Liver (tissue), 9 donors: Measurements from ENCODE around the gene FAM3A. TPM values are rescaled to one million over a fixed set of nuclear protein-coding genes. Genes with fewer than 3 reads are reported as not detected.

Source experiments
- DNase-seq: peaks from one replicate; pipeline ENCODE4 v3.0.0-alpha.2; 2017; ENCODE audit warnings: low spot score
- H3K27ac ChIP-seq, 2 donors: one replicate each; pipeline ENCODE4 v1.7.0; 2013; ENCODE audit warnings: inconsistent platforms in 2 of 2, low read length in 2 of 2, control low read depth in 1 of 2, low read depth in 1 of 2, mild to moderate bottlenecking in 1 of 2
- H3K27me3 ChIP-seq, 4 donors: one replicate each; pipeline versions ENCODE4 v1.6.1 to v1.7.0; 2013; ENCODE audit warnings: low read length in 3 of 4, inconsistent platforms in 1 of 4, mild to moderate bottlenecking in 1 of 4, moderate library complexity in 1 of 4; ENCODE audit not compliant: control insufficient read depth in 4 of 4, insufficient read depth in 4 of 4
- H3K36me3 ChIP-seq, 4 donors: one replicate each; pipeline versions ENCODE4 v1.6.1 to v1.7.0; 2013; ENCODE audit warnings: low read length in 3 of 4, mild to moderate bottlenecking in 3 of 4, low read depth in 1 of 4, moderate library complexity in 1 of 4; ENCODE audit not compliant: control insufficient read depth in 4 of 4, insufficient read depth in 3 of 4
- H3K4me1 ChIP-seq, 4 donors: one replicate each; pipeline versions ENCODE4 v1.6.1 to v1.7.0; 2013; ENCODE audit warnings: low read length in 3 of 4, mild to moderate bottlenecking in 3 of 4, moderate library complexity in 1 of 4; ENCODE audit not compliant: control insufficient read depth in 4 of 4, insufficient read depth in 4 of 4
- H3K4me3 ChIP-seq, 3 donors: one replicate each; pipeline versions ENCODE4 v1.6.1 to v1.7.0; 2013; ENCODE audit warnings: low read length in 3 of 3, control low read depth in 1 of 3, low read depth in 1 of 3, mild to moderate bottlenecking in 1 of 3
- H3K9ac ChIP-seq, 2 donors: one replicate each; pipeline ENCODE4 v1.7.0; 2013; ENCODE audit warnings: low read length in 2 of 2, mild to moderate bottlenecking in 2 of 2, moderate library complexity in 2 of 2, control low read depth in 1 of 2, low read depth in 1 of 2
- H3K9me3 ChIP-seq, 4 donors: one replicate each; pipeline versions ENCODE4 v1.6.1 to v1.7.0; 2013; ENCODE audit warnings: low read length in 3 of 4; ENCODE audit not compliant: control insufficient read depth in 4 of 4
- EGR1 ChIP-seq, 2 donors: IDR thresholded peaks; 2 replicates each; pipeline ENCODE4 v1.6.1; 2016 to 2018; ENCODE audit warnings: antibody characterized with exemption in 2 of 2, low read depth in 2 of 2
- FOXA1 ChIP-seq: IDR thresholded peaks from 2 replicates; pipeline ENCODE4 v1.6.1; 2016; ENCODE audit warnings: antibody characterized with exemption
- FOXA2 ChIP-seq: IDR thresholded peaks from 2 replicates; pipeline ENCODE4 v1.6.1; 2016; ENCODE audit warnings: antibody characterized with exemption
- GABPA ChIP-seq, 2 donors: IDR thresholded peaks in 1 of 2; conservative IDR thresholded peaks in 1 of 2; 2 replicates each; pipeline ENCODE4 v1.6.1; 2016; ENCODE audit warnings: antibody characterized with exemption in 2 of 2, mild to moderate bottlenecking in 1 of 2, moderate library complexity in 1 of 2
- HNF4A ChIP-seq, 2 donors: conservative IDR thresholded peaks; 2 replicates each; pipeline ENCODE4 v1.6.1; 2016; ENCODE audit warnings: antibody characterized with exemption in 2 of 2, mild to moderate bottlenecking in 2 of 2
- HNF4G ChIP-seq: IDR thresholded peaks from 2 replicates; pipeline ENCODE4 v1.6.1; 2016; ENCODE audit warnings: antibody characterized with exemption
- JUND ChIP-seq, 2 donors: IDR thresholded peaks; 2 replicates each; pipeline ENCODE4 v1.6.1; 2016; ENCODE audit warnings: antibody characterized with exemption in 2 of 2
- NR2F2 ChIP-seq: IDR thresholded peaks from 2 replicates; pipeline ENCODE4 v1.6.1; 2016; ENCODE audit warnings: antibody characterized with exemption
- RAD21 ChIP-seq, 2 donors: IDR thresholded peaks; 2 replicates each; pipeline ENCODE4 v1.6.1; 2016; ENCODE audit warnings: antibody characterized with exemption in 2 of 2, mild to moderate bottlenecking in 2 of 2
- RXRA ChIP-seq, 2 donors: IDR thresholded peaks; 2 replicates each; pipeline ENCODE4 v1.6.1; 2017 to 2018; ENCODE audit warnings: antibody characterized with exemption in 2 of 2, mild to moderate bottlenecking in 1 of 2
- SP1 ChIP-seq: IDR thresholded peaks from 2 replicates; pipeline ENCODE4 v1.6.1; 2018; ENCODE audit warnings: antibody characterized with exemption, mild to moderate bottlenecking
- TAF1 ChIP-seq: conservative IDR thresholded peaks from 2 replicates; pipeline ENCODE4 v1.6.1; 2016; ENCODE audit warnings: antibody characterized with exemption, mild to moderate bottlenecking
- YY1 ChIP-seq: IDR thresholded peaks from 2 replicates; pipeline ENCODE4 v1.6.1; 2016; ENCODE audit warnings: antibody characterized with exemption, mild to moderate bottlenecking
- WGBS: extraction: QIAGEN DNeasy Blood & Tissue Kit; methylation state at CpG from one replicate; pipeline ENCODE4 v1.1.7; 2013; 5-methylcytosine and 5-hydroxymethylcytosine counted together
- polyA plus RNA-seq, 2 donors: library from polyadenylated mRNA; stranded (reverse) in 1 of 2; unstranded in 1 of 2; fragments of 200-250 nt in 1 of 2; fragments of >200 nt in 1 of 2; fragmentation: Nextera tagmentation in 1 of 2; extraction: Ambion mirVana in 1 of 2; gene quantifications; one replicate each; pipeline versions ENCODE4 v1.2.1 to v1.2.3, GENCODE V29; 2013 to 2015
- total RNA-seq, 2 donors: library from RNA; depleted of rRNA; stranded (reverse); fragments of >200 nt; gene quantifications; one replicate each; pipeline ENCODE4 v1.2.3, GENCODE V29; 2014
- TF ChIP-seq, protein P1 (sequence below): fragments of 150-350 bp; IDR thresholded peaks from 2 replicates; pipeline ENCODE4 v1.5.1; 2017; ENCODE audit warnings: improper control_type of control experiment, low read depth, low read length; ENCODE audit not compliant: missing input control
- TF ChIP-seq, protein P2 (sequence below): IDR thresholded peaks from 2 replicates; pipeline ENCODE4 v1.6.1; 2016; ENCODE audit warnings: antibody characterized with exemption, mild to moderate bottlenecking
- TF ChIP-seq, protein P3 (sequence below): IDR thresholded peaks from 2 replicates; pipeline ENCODE4 v1.6.1; 2016; ENCODE audit warnings: antibody characterized with exemption
- TF ChIP-seq, protein P4 (sequence below): IDR thresholded peaks from 2 replicates; pipeline ENCODE4 v1.6.1; 2016; ENCODE audit warnings: antibody characterized with exemption
- TF ChIP-seq, protein P5 (sequence below): IDR thresholded peaks from 2 replicates; pipeline ENCODE4 v1.6.1; 2016; ENCODE audit warnings: antibody characterized with exemption
- donor health status: healthy.
- donor health status: healthy.
- donor health status: healthy.
- donor health status: healthy.
- donor health status: healthy.

Gene FAM3A
- total and polyA plus RNA-seq, 4 donors = 11.6 to 36.3 (median 34.2) TPM

DNA sequence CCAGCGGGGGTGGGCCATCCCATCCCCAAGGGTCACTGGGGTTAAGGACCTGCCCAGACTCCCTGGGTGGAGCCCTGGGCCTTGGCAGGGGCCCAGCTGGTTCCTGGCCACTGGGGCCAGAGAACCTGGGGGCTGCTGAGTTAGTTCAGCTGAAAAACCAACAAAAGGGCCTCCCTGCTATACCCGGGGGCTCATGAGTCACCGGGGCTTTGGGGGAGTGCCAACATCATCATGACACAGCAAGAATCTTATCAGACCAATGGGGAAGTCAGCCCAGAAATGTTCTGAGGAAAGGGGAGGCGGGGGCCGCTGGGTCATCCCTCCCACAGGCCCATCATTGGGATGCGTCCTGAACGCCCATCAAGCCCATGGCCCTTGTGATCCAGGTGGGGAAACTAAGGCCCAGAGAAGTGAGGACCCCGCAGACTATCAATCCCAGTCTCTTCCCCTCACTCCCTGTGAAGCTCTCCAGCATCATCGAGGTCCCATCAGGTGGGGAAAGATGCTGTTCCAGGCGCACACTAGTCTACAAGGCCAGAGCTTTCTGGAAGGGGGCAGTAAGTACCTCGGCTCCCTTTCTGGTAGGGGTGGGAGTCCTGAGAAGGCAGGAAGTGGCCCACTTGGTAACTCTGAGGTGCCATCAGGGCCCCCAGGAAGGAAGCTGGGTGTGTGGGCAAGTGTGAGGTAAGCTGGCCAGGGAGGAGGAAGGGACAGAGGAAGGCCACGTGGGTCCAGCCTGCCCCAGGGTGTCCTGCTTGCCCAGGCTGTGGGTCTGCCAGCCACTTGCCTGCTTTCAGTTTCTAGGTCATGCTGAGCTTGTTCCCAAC is 26.1 kb upstream of the FAM3A start:
- H3K9me3 ChIP-seq = no peaks in the 10 kb centered on the region
- no peaks in the 10 kb centered on the region for H3K36me3 ChIP-seq
- TF ChIP-seq, protein P1, sequence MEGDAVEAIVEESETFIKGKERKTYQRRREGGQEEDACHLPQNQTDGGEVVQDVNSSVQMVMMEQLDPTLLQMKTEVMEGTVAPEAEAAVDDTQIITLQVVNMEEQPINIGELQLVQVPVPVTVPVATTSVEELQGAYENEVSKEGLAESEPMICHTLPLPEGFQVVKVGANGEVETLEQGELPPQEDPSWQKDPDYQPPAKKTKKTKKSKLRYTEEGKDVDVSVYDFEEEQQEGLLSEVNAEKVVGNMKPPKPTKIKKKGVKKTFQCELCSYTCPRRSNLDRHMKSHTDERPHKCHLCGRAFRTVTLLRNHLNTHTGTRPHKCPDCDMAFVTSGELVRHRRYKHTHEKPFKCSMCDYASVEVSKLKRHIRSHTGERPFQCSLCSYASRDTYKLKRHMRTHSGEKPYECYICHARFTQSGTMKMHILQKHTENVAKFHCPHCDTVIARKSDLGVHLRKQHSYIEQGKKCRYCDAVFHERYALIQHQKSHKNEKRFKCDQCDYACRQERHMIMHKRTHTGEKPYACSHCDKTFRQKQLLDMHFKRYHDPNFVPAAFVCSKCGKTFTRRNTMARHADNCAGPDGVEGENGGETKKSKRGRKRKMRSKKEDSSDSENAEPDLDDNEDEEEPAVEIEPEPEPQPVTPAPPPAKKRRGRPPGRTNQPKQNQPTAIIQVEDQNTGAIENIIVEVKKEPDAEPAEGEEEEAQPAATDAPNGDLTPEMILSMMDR = no peak
- TF ChIP-seq, protein P2, sequence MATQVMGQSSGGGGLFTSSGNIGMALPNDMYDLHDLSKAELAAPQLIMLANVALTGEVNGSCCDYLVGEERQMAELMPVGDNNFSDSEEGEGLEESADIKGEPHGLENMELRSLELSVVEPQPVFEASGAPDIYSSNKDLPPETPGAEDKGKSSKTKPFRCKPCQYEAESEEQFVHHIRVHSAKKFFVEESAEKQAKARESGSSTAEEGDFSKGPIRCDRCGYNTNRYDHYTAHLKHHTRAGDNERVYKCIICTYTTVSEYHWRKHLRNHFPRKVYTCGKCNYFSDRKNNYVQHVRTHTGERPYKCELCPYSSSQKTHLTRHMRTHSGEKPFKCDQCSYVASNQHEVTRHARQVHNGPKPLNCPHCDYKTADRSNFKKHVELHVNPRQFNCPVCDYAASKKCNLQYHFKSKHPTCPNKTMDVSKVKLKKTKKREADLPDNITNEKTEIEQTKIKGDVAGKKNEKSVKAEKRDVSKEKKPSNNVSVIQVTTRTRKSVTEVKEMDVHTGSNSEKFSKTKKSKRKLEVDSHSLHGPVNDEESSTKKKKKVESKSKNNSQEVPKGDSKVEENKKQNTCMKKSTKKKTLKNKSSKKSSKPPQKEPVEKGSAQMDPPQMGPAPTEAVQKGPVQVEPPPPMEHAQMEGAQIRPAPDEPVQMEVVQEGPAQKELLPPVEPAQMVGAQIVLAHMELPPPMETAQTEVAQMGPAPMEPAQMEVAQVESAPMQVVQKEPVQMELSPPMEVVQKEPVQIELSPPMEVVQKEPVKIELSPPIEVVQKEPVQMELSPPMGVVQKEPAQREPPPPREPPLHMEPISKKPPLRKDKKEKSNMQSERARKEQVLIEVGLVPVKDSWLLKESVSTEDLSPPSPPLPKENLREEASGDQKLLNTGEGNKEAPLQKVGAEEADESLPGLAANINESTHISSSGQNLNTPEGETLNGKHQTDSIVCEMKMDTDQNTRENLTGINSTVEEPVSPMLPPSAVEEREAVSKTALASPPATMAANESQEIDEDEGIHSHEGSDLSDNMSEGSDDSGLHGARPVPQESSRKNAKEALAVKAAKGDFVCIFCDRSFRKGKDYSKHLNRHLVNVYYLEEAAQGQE = no peak
- TF ChIP-seq, protein P3, sequence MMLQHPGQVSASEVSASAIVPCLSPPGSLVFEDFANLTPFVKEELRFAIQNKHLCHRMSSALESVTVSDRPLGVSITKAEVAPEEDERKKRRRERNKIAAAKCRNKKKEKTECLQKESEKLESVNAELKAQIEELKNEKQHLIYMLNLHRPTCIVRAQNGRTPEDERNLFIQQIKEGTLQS = no peak
- peak; percentile 38 for TF ChIP-seq YY1
- TF ChIP-seq, protein P4, sequence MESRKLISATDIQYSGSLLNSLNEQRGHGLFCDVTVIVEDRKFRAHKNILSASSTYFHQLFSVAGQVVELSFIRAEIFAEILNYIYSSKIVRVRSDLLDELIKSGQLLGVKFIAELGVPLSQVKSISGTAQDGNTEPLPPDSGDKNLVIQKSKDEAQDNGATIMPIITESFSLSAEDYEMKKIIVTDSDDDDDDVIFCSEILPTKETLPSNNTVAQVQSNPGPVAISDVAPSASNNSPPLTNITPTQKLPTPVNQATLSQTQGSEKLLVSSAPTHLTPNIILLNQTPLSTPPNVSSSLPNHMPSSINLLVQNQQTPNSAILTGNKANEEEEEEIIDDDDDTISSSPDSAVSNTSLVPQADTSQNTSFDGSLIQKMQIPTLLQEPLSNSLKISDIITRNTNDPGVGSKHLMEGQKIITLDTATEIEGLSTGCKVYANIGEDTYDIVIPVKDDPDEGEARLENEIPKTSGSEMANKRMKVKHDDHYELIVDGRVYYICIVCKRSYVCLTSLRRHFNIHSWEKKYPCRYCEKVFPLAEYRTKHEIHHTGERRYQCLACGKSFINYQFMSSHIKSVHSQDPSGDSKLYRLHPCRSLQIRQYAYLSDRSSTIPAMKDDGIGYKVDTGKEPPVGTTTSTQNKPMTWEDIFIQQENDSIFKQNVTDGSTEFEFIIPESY = peak; percentile 20
- no peak for TF ChIP-seq TAF1
- TF ChIP-seq, protein P5, sequence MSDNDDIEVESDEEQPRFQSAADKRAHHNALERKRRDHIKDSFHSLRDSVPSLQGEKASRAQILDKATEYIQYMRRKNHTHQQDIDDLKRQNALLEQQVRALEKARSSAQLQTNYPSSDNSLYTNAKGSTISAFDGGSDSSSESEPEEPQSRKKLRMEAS = peak; percentile 42
- no peak for TF ChIP-seq FOXA2
- no peak for TF ChIP-seq GABPA (IDR thresholded peaks at IDR 0.05 in 1 of 2, conservative IDR thresholded peaks at IDR 0.05 in 1 of 2)
- no peak for TF ChIP-seq NR2F2
- no peak for TF ChIP-seq RAD21 (IDR thresholded peaks at IDR 0.05)
- TF ChIP-seq RXRA (IDR thresholded peaks at IDR 0.05) = peak in 1 of 2 donors; percentile 76
- no peak for TF ChIP-seq SP1
- peak; percentile 11 to 90 for TF ChIP-seq JUND (IDR thresholded peaks at IDR 0.05)
- TF ChIP-seq HNF4A (conservative IDR thresholded peaks at IDR 0.05) = peak in 1 of 2 donors; percentile 37
- TF ChIP-seq FOXA1 = no peak
- peak in 1 of 2 donors; percentile 37 for TF ChIP-seq EGR1 (IDR thresholded peaks at IDR 0.05; ENCODE audit: low read depth in 2 of 2)
- no peak for TF ChIP-seq HNF4G
- H3K27me3 ChIP-seq = no peaks in the 10 kb centered on the region
- 27% methylated on average over 12 of the region's 12 CpGs for WGBS
- peak overlapping the region; percentile 37 to 83 for H3K9ac ChIP-seq
- DNase-seq = peak; percentile 86
- H3K4me1 ChIP-seq = peaks cover 0 to 33% (median 21%) of the 10 kb centered on the region in 4 donors
- H3K4me3 ChIP-seq = peak overlapping the region; percentile 54 to 74 (median 63)
- H3K27ac ChIP-seq = peak overlapping the region; percentile 89 to 96
